Measurements from ENCODE around the gene CAPZA1.

DNA sequence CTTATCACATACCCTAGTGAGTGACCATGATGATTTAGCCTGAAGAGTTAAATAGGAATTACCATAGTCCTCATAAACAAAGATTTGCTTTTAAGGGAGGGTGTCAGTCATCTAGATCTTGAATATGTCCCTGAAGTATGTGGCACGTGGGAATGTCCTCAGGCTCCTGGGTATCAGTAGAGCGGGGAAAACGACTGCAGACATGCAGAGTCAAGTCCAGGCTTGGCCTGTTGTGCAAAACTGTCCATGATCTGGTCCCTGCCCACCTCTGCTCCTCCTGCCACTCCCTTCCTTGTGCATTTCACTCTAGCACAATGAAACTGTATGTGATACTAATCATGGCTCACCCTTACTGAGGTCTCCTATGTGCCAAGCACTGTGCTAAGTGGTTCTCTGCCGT is 67.7 kb downstream of the CAPZA1 start:
- TF ChIP-seq EZH2 (IDR thresholded peaks at IDR 0.05; ENCODE audit: insufficient read depth, poor library complexity, severe bottlenecking) (no peak), EZH2phosphoT487 (IDR thresholded peaks at IDR 0.05; ENCODE audit: insufficient read depth, low read depth) (no peak)

All from GM23248 (cell line).